ENCODE measurements around the gene SPIN1. TPM values are rescaled to one million over a fixed set of nuclear protein-coding genes. Genes with fewer than 3 reads are reported as not detected.

SPIN1 gene
- total and polyA plus RNA-seq, 2 donors (not counting 1 experiment from before 2014, with no cell fraction given) = 9.9 to 24.9 TPM

DNA sequence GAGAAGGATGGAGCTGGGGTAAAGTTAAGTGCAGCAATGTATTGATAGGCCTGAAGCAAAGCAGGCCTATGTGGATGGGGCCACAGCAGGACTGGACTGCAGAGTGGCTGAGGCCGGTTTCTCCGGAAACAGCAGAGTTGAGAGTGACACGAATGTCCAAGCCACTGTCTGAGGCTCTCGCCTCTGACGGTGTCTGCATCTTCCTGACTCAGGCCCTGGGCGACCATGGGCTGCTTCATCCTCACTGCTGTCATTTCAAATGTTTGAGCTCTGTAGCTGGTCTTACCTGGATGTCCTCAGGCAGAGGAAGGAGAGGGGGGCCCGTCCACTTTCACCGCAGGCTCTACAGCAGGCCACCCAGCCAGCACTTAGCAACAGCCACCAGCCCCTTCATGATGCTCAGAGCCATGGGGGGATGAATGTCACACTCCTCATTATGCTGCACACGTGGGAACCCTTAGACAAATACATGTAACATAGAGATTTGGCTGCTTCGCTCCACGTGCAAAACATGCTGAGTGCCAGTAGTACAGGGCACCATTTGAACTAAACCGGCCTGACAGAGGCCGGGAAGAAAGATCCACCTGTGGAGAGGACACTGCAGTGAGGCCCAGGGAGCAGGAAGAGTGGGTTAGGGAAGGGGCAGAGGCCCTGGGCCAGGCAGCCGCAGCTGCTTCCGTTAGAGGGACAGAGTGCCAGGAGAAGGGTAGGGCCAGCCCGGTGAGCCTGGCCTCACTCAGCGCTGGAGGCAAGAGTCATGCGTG, 115.0 kb downstream of the SPIN1 start:
- Histone ChIP-seq H3K9me3 (ENCODE audit: control extremely low read depth in 1 of 3, control insufficient read depth in 2 of 3, insufficient read depth in 1 of 3, low read length in 2 of 3) (peaks cover 0 to 4% (median 0%) of the 10 kb centered on the region in 3 donors), H3K27me3 (replicated peaks in 1 of 4; ENCODE audit: control extremely low read depth in 1 of 4, control insufficient read depth in 3 of 4, insufficient read depth in 4 of 4, low read length in 3 of 4) (no peaks in the 10 kb centered on the region), H4K20me1 (ENCODE audit: control insufficient read depth, insufficient read depth, low read length, poor library complexity, severe bottlenecking) (no peaks in the 10 kb centered on the region), H3K4me1 (ENCODE audit: control insufficient read depth in 2 of 2, insufficient read depth in 2 of 2, low read length in 2 of 2) (no peaks in the 10 kb centered on the region), H3K4me3 (ENCODE audit: control extremely low read depth in 1 of 5, extremely low read depth in 1 of 5, insufficient read depth in 1 of 5, low read depth in 2 of 5, low read length in 4 of 5) (no peak overlapping the region), H3K9ac (ENCODE audit: low read length) (no peak overlapping the region), H3K79me2 (ENCODE audit: control insufficient read depth, insufficient read depth, low read length) (no peaks in the 10 kb centered on the region), H3K4me2 (replicated peaks; ENCODE audit: low read depth, low read length, poor library complexity, severe bottlenecking) (no peak overlapping the region), H2AFZ (ENCODE audit: insufficient read depth, low read depth, low read length, poor library complexity, severe bottlenecking) (no peak overlapping the region), H3K27ac (ENCODE audit: low read length in 2 of 2) (no peak overlapping the region), H3K36me3 (replicated peaks in 1 of 2; ENCODE audit: control extremely low read depth in 1 of 2, control insufficient read depth in 1 of 2, extremely low read depth in 1 of 2, insufficient read depth in 2 of 2, low read length in 1 of 2) (no peaks in the 10 kb centered on the region)
- Mint-ChIP-seq H3K4me3 (no peak overlapping the region), H3K27ac (no peak overlapping the region), H3K9me3 (ENCODE audit: insufficient read depth) (no peaks in the 10 kb centered on the region), H3K27me3 (no peaks in the 10 kb centered on the region), H3K4me1 (no peaks in the 10 kb centered on the region)
- no peak for DNase-seq
- ChIA-PET POLR2A (no interaction called here), CTCF (no interaction called here)
- WGBS (ENCODE audit: insufficient coverage) = 96% methylated on average over 13 of the region's 18 CpGs
- TF ChIP-seq, protein P1, sequence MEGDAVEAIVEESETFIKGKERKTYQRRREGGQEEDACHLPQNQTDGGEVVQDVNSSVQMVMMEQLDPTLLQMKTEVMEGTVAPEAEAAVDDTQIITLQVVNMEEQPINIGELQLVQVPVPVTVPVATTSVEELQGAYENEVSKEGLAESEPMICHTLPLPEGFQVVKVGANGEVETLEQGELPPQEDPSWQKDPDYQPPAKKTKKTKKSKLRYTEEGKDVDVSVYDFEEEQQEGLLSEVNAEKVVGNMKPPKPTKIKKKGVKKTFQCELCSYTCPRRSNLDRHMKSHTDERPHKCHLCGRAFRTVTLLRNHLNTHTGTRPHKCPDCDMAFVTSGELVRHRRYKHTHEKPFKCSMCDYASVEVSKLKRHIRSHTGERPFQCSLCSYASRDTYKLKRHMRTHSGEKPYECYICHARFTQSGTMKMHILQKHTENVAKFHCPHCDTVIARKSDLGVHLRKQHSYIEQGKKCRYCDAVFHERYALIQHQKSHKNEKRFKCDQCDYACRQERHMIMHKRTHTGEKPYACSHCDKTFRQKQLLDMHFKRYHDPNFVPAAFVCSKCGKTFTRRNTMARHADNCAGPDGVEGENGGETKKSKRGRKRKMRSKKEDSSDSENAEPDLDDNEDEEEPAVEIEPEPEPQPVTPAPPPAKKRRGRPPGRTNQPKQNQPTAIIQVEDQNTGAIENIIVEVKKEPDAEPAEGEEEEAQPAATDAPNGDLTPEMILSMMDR (IDR thresholded peaks at IDR 0.05) = no peak
- no peak for TF ChIP-seq EZH2 (IDR thresholded peaks at IDR 0.05; ENCODE audit: borderline replicate concordance, insufficient read depth, low read depth, low read length, poor library complexity, severe bottlenecking)
- intact Hi-C loops (cut with micrococcal nuclease) = no loop called here
- ATAC-seq (ENCODE audit: low read depth) = no peak

Data from B cell (primary cell).